HG03565 (cell line): ENCODE data around the gene SMAD2.
"Not testable (repeated sequence)": the region's sequence is repeated elsewhere in the genome, so short reads cannot be mapped to it uniquely, and the experiment has no call there.

Experiments used
- ATAC-seq: cut with Tn5 transposase; IDR thresholded peaks from one replicate; pipeline ENCODE4 v1.9.1; 2021; ENCODE audit warnings: mild to moderate bottlenecking, moderate library complexity; ENCODE audit not compliant: unreplicated experiment

SMAD2 gene

GRCh38 chr18:47797126-47797525 is 133.3 kb downstream of the SMAD2 start:
- no peak for ATAC-seq

GRCh38 chr18:47795434-47795814 is 135.0 kb downstream of the SMAD2 start:
- no peak for ATAC-seq

GRCh38 chr18:47794725-47795433 is 135.6 kb downstream of the SMAD2 start:
- no peak for ATAC-seq

GRCh38 chr18:47793609-47794008 is 136.8 kb downstream of the SMAD2 start:
- no peak for ATAC-seq

- ATAC-seq, result no peak
Measured at GRCh38 chr18:47791461-47791985, 138.9 kb downstream of the SMAD2 start.

- no peak for ATAC-seq
Measured at GRCh38 chr18:47790036-47790435, 140.4 kb downstream of the SMAD2 start.

- no peak for ATAC-seq
Measured at GRCh38 chr18:47788621-47789020, 141.8 kb downstream of the SMAD2 start.

- no peak for ATAC-seq
Measured at GRCh38 chr18:47781561-47781960, 148.9 kb downstream of the SMAD2 start.

- no peak for ATAC-seq
Measured at GRCh38 chr18:47780011-47780725, 150.3 kb downstream of the SMAD2 start.

GRCh38 chr18:47779381-47779780 is 151.1 kb downstream of the SMAD2 start:
- no peak for ATAC-seq

- no peak for ATAC-seq
Measured at GRCh38 chr18:47777626-47778025, 152.8 kb downstream of the SMAD2 start.

GRCh38 chr18:47775961-47776360 is 154.5 kb downstream of the SMAD2 start:
- no peak for ATAC-seq

- ATAC-seq, result no peak
Measured at GRCh38 chr18:47773931-47774330, 156.5 kb downstream of the SMAD2 start.

GRCh38 chr18:47772374-47773248 is 157.8 kb downstream of the SMAD2 start:
- ATAC-seq, result no peak

GRCh38 chr18:47771922-47772321 is 158.5 kb downstream of the SMAD2 start:
- ATAC-seq, result no peak

- no peak for ATAC-seq
Measured at GRCh38 chr18:47767699-47768098, 162.8 kb downstream of the SMAD2 start.

- not testable (repeated sequence) for ATAC-seq
Measured at GRCh38 chr18:47767198-47767597, 163.3 kb downstream of the SMAD2 start.
